Calu3 (cell line): ENCODE results near the gene TFAP2A. TPM values are rescaled to one million over a fixed set of nuclear protein-coding genes. Genes with fewer than 3 reads are reported as not detected.

Source experiments
- BruUV-seq: library from RNA; stranded (reverse); fragments of 400-500 nt; replicated peaks from 2 replicates; lab custom pipeline; 2021; lab: Mats Ljungman, UMichigan
- CTCF ChIA-PET: fragments of 300-600 bp; sonication (Branson Sonifier 250); formaldehyde crosslinking; loops from one replicate; lab custom pipeline; 2022; ENCODE audit warnings: antibody characterized with exemption; lab: Charles Lee
- DNase-seq: peaks from one replicate; pipeline ENCODE4 v3.0.0; 2022
- H3K27ac Mint-ChIP-seq: one replicate; pipeline ENCODE4 v1.8.0; 2022; ENCODE audit warnings: mixed read lengths; ENCODE audit not compliant: unreplicated experiment
- H3K27me3 Mint-ChIP-seq: one replicate; pipeline ENCODE4 v1.8.0; 2022; ENCODE audit warnings: mixed read lengths; ENCODE audit not compliant: unreplicated experiment
- H3K36me3 Mint-ChIP-seq: one replicate; pipeline ENCODE4 v1.8.0; 2022; ENCODE audit warnings: mild to moderate bottlenecking, moderate library complexity, mixed read lengths; ENCODE audit not compliant: insufficient read depth, unreplicated experiment
- H3K4me1 Mint-ChIP-seq: one replicate; pipeline ENCODE4 v1.8.0; 2022; ENCODE audit warnings: mild to moderate bottlenecking, low read depth, mixed read lengths; ENCODE audit not compliant: unreplicated experiment
- H3K4me3 Mint-ChIP-seq: one replicate; pipeline ENCODE4 v1.8.0; 2022; ENCODE audit warnings: mild to moderate bottlenecking, low read depth, moderate library complexity, mixed read lengths; ENCODE audit not compliant: unreplicated experiment
- H3K9me3 Mint-ChIP-seq: one replicate; pipeline ENCODE4 v1.8.0; 2022; ENCODE audit warnings: low read depth, mixed read lengths; ENCODE audit not compliant: unreplicated experiment
- CTCF ChIP-seq: fragments of 200-600 bp; IDR thresholded peaks from one replicate; pipeline ENCODE4 v1.8.0; 2022; ENCODE audit warnings: antibody characterized with exemption; ENCODE audit not compliant: unreplicated experiment
- intact Hi-C: fragments of 100-400 bp; cut with micrococcal nuclease; formaldehyde crosslinking; loops from one replicate; pipeline ENCODE4 v1.10.0; 2022; ENCODE audit not compliant: unreplicated experiment
- total RNA-seq: library from RNA; stranded (reverse); gene quantifications from 2 replicates; pipeline ENCODE4 v1.2.3, GENCODE V29; 2022

Gene TFAP2A
- total RNA-seq, 1 experiment from 2014 or later, result 74.7 TPM

DNA sequence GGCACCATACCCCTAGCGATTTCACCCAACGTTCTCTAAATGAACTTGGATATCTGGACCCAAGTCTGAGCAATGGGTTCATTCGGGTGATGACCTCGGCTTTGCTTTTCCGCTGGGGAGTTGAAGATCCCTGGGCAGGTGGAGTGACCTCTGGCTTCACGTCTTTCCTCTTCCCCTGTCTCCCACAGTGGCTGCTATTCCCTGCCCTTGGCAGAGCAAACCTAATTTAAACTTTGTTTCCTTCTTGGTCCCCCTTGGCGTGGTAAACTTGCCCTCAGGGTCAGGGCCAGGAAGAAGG, 7.8 kb upstream of the TFAP2A start:
- H3K4me1 Mint-ChIP-seq, result peaks cover 24% of the 10 kb centered on the region

DNA sequence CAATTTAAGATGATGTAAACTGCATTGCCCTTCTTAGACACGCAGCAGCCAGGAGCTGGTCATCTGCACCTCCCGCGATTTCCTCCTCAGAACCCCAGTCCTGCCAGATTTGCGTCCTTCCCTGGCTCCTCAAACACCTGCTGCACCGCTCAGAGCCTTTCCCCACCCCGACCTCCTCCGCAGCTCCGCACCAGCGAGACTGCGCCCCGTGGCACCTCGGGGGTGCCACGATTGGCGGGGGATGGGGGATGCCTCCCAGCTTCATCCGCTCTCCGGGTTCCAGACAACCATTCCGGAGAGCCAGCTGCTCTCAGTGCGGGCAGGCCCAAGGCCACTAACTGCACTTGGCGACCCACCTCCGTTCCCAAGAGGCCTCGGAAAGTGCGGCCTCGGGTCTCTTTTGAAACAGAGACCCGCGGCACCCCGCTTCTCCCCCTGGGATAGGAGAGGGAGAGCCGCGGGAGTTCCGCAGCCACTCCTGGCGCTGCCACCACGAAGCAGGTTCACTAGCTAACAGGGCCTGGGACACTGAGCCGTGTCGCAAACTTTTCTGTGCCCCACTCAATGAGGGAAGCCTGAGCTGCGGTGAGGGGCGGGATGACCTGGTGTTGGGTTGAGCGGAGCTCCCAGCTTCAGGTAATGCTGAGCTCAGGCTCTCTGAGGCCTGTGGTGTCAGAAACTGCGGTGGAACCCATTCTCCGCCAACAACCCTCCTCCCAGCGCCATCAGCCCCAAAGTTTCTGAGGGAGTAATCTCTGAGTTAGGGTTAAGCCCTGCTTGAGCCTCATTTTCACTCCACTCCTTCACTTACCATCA, 7.3 kb upstream of the TFAP2A start:
- H3K36me3 Mint-ChIP-seq, result peaks cover 64% of the 10 kb centered on the region
- H3K9me3 Mint-ChIP-seq, result no peaks in the 10 kb centered on the region
- DNase-seq, result no peak
- no peak overlapping the region for H3K27ac Mint-ChIP-seq
- CTCF ChIA-PET, result interaction anchor here (4.1 kb wide), 1 partner anchor 7 kb away, joined by 22 read pairs; no protein-coding TSS in a partner anchor
- intact Hi-C loops, result no loop called here
- no peaks in the 10 kb centered on the region for H3K27me3 Mint-ChIP-seq
- BruUV-seq, result no TSS peak
- H3K4me1 Mint-ChIP-seq, result peaks cover 29% of the 10 kb centered on the region
- TF ChIP-seq CTCF, result no peak
- H3K4me3 Mint-ChIP-seq, result peak overlapping the region; percentile 92

More for the DNA sequence above, 7.8 kb upstream of the TFAP2A start:
- Mint-ChIP-seq H3K27ac (no peak overlapping the region), H3K36me3 (peaks cover 58% of the 10 kb centered on the region), H3K27me3 (no peaks in the 10 kb centered on the region), H3K9me3 (no peaks in the 10 kb centered on the region), H3K4me3 (no peak overlapping the region)
- no peak for DNase-seq
- CTCF ChIA-PET, result no interaction called here
- intact Hi-C loops, result no loop called here
- no TSS peak for BruUV-seq
- no peak for TF ChIP-seq CTCF

DNA sequence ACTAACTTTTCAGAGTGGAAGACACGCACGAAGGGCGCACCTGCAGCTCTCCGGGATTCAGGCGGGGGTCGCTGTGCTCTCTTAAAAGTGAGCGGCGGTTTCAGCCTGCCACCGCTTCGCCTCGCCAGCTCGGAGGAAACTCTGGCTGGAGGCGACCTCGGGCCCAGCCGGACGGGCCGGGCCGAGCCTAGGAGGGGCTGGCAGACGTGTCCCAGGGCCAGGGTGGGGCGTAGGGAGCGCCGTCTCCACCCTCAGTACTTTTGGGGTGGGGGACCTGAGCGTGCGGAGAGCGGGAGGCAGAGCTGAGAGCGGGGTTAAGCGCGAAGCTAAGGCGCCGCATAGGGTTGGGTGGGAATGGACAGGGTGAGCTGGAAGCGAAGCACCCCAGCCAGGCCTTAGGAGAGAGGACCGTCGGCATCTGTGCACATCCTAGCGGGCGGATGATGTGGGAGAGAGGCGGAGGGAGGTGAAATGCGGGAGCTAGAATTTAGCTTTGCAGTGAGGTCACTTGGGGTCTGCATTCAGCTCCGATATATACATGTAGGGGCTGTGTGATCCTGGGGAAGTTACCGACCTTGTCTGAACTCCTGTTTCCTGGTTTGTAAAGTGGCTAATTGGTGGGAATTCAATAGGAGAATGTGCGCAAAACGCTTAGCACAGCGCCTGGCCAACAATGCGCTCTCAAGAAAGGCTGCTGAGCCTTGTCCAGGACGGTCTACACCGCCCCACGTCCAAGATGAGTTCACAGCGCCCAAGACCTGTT, 6.5 kb upstream of the TFAP2A start:
- H3K36me3 Mint-ChIP-seq, result peaks cover 68% of the 10 kb centered on the region
- H3K4me3 Mint-ChIP-seq, result peak overlapping the region; percentile 92
- no TSS peak for BruUV-seq
- CTCF ChIA-PET, result interaction anchor here (1.5 to 4.1 kb wide), 2 partner anchors 7 to 13 kb away, joined by 6 to 22 read pairs; no protein-coding TSS in a partner anchor
- H3K4me1 Mint-ChIP-seq, result peaks cover 30% of the 10 kb centered on the region
- H3K9me3 Mint-ChIP-seq, result no peaks in the 10 kb centered on the region
- DNase-seq, result peak; percentile 47
- H3K27me3 Mint-ChIP-seq, result no peaks in the 10 kb centered on the region
- no peak for TF ChIP-seq CTCF
- H3K27ac Mint-ChIP-seq, result peak overlapping the region; percentile 94
- intact Hi-C loops, result no loop called here

- no TSS peak for BruUV-seq
- no peak for TF ChIP-seq CTCF
- H3K27me3 Mint-ChIP-seq, result no peaks in the 10 kb centered on the region
- H3K27ac Mint-ChIP-seq, result peak overlapping the region; percentile 94
- intact Hi-C loops, result no loop called here
- H3K36me3 Mint-ChIP-seq, result peaks cover 70% of the 10 kb centered on the region
- H3K4me1 Mint-ChIP-seq, result peaks cover 26% of the 10 kb centered on the region
- peak; percentile 19 for DNase-seq
- H3K9me3 Mint-ChIP-seq, result no peaks in the 10 kb centered on the region
- CTCF ChIA-PET, result interaction anchor here (1.5 to 4.1 kb wide), 2 partner anchors 8 to 14 kb away, joined by 6 to 22 read pairs; no protein-coding TSS in a partner anchor
- H3K4me3 Mint-ChIP-seq, result peak overlapping the region; percentile 92
Measured at GRCh38 chr6:10420546-10421157, 5.8 kb upstream of the TFAP2A start.
